SU-DHL-6 (cell line): ENCODE data around the gene SLC5A10.

ENCODE experiments used
- EZH2phosphoT487 ChIP-seq: fragments of 200-600 bp; sonication (generic), shearing (Covaris generic); conservative IDR thresholded peaks from 2 replicates; pipeline ENCODE4 v1.6.1; 2018; ENCODE audit warnings: mild to moderate bottlenecking, antibody characterized with exemption, low read length, moderate library complexity, mixed read lengths
- TF ChIP-seq, protein P1 (sequence below): fragments of 200-600 bp; sonication (generic); IDR thresholded peaks from one replicate; pipeline ENCODE4 v1.5.1; 2017; ENCODE audit warnings: antibody characterized with exemption, mild to moderate bottlenecking, low read length, moderate library complexity; ENCODE audit not compliant: insufficient read depth, poor library complexity, severe bottlenecking

DNA sequence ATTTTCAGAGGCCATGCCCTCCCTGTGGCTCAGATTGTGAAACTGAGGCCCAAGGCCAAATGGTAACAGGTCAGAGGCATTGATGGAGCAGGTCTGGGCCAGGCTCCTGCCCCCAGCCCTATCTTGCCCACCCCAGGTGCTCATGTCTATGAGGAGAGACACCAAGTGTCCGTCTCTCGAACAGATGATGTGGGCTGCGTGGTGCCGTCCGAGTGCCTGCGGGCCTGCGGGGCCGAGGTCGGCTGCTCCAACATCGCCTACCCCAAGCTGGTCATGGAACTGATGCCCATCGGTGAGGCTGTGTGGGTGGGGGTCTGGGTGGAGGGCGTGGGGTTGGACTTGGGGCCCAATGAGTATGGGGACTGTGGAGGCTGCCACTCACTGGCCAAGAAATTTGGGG is 61.3 kb downstream of the SLC5A10 start:
- TF ChIP-seq, protein P1, sequence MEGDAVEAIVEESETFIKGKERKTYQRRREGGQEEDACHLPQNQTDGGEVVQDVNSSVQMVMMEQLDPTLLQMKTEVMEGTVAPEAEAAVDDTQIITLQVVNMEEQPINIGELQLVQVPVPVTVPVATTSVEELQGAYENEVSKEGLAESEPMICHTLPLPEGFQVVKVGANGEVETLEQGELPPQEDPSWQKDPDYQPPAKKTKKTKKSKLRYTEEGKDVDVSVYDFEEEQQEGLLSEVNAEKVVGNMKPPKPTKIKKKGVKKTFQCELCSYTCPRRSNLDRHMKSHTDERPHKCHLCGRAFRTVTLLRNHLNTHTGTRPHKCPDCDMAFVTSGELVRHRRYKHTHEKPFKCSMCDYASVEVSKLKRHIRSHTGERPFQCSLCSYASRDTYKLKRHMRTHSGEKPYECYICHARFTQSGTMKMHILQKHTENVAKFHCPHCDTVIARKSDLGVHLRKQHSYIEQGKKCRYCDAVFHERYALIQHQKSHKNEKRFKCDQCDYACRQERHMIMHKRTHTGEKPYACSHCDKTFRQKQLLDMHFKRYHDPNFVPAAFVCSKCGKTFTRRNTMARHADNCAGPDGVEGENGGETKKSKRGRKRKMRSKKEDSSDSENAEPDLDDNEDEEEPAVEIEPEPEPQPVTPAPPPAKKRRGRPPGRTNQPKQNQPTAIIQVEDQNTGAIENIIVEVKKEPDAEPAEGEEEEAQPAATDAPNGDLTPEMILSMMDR: no peak
- no peak for TF ChIP-seq EZH2phosphoT487
